GM23338 (cell line): ENCODE measurements around the gene KRTAP10-12. TPM values are rescaled to one million over a fixed set of nuclear protein-coding genes. Genes with fewer than 3 reads are reported as not detected.

ENCODE experiments used
- ATAC-seq: fragments of 200-7000 bp; cut with Tn5 transposase; 3 replicates; pipeline ENCODE4 v1.9.1; 2020
- DNase-seq: peaks from one replicate; pipeline ENCODE4 v3.0.0-alpha.2; 2015; ENCODE audit warnings: low spot score
- H2AFZ ChIP-seq: fragments of 200-600 bp; sonication (generic); 2 replicates; pipeline ENCODE4 v1.8.0; 2016; ENCODE audit warnings: antibody characterized with exemption, mild to moderate bottlenecking, moderate library complexity
- H3F3A ChIP-seq: fragments of 200-600 bp; sonication (generic); replicated peaks from 2 replicates; pipeline ENCODE4 v1.8.0; 2017; ENCODE audit warnings: antibody characterized with exemption, mixed run types, low read depth
- H3K27ac ChIP-seq: fragments of 200-600 bp; sonication (generic); 2 replicates; pipeline ENCODE4 v1.6.1; 2016; ENCODE audit warnings: low read depth
- H3K27me3 ChIP-seq: fragments of 200-600 bp; sonication (generic); 2 replicates; pipeline ENCODE4 v1.8.0; 2016; ENCODE audit warnings: mild to moderate bottlenecking, mixed run types, moderate library complexity; ENCODE audit not compliant: insufficient read depth
- H3K36me3 ChIP-seq: fragments of 200-600 bp; sonication (generic); 2 replicates; pipeline ENCODE4 v1.8.0; 2016; ENCODE audit warnings: mild to moderate bottlenecking; ENCODE audit not compliant: insufficient read depth
- H3K4me1 ChIP-seq: fragments of 200-600 bp; sonication (generic); 2 replicates; pipeline ENCODE4 v1.8.0; 2016; ENCODE audit warnings: mild to moderate bottlenecking, moderate library complexity; ENCODE audit not compliant: insufficient read depth
- H3K4me2 ChIP-seq: fragments of 200-600 bp; sonication (generic); 2 replicates; pipeline ENCODE4 v1.7.1; 2017; ENCODE audit warnings: mixed run types
- H3K4me3 ChIP-seq: fragments of 200-600 bp; sonication (generic); 2 replicates; pipeline ENCODE4 v1.6.1; 2016; ENCODE audit warnings: mixed run types
- H3K79me2 ChIP-seq: fragments of 200-600 bp; sonication (generic); replicated peaks from 2 replicates; pipeline ENCODE4 v1.8.0; 2017; ENCODE audit warnings: mild to moderate bottlenecking; ENCODE audit not compliant: insufficient read depth
- H3K9me2 ChIP-seq: fragments of 200-600 bp; sonication (generic); 2 replicates; pipeline ENCODE4 v1.8.0; 2017; ENCODE audit not compliant: insufficient read depth
- H4K20me1 ChIP-seq: fragments of 200-600 bp; sonication (generic); replicated peaks from 2 replicates; pipeline ENCODE4 v1.8.0; 2017; ENCODE audit warnings: mild to moderate bottlenecking; ENCODE audit not compliant: insufficient read depth
- H3K27ac Mint-ChIP-seq: 2 replicates; pipeline ENCODE4 v1.8.0; 2020; ENCODE audit warnings: inconsistent platforms, mild to moderate bottlenecking, moderate library complexity, mixed read lengths
- H3K27me3 Mint-ChIP-seq: 3 replicates; pipeline ENCODE4 v1.8.0; 2022; ENCODE audit warnings: low read depth, mild to moderate bottlenecking, moderate library complexity, mixed read lengths, inconsistent platforms; ENCODE audit not compliant: insufficient read depth, poor library complexity
- H3K36me3 Mint-ChIP-seq: 3 replicates; pipeline ENCODE4 v1.8.0; 2021; ENCODE audit warnings: low read depth, mild to moderate bottlenecking, inconsistent platforms, moderate library complexity, mixed read lengths
- H3K4me1 Mint-ChIP-seq: 3 replicates; pipeline ENCODE4 v1.8.0; 2020; ENCODE audit warnings: mild to moderate bottlenecking, inconsistent platforms, mixed read lengths
- H3K4me3 Mint-ChIP-seq: 3 replicates; pipeline ENCODE4 v1.8.0; 2021; ENCODE audit warnings: moderate library complexity, mild to moderate bottlenecking, inconsistent platforms, mixed read lengths
- H3K9me3 Mint-ChIP-seq: 3 replicates; pipeline ENCODE4 v1.8.0; 2020; ENCODE audit warnings: moderate library complexity, mild to moderate bottlenecking, inconsistent platforms, mixed read lengths
- CREB1 ChIP-seq: fragments of 250-450 bp; sonication (Bioruptor Pico); IDR thresholded peaks from 2 replicates; pipeline ENCODE4 v1.5.0; 2020; ENCODE audit warnings: low read depth, mild to moderate bottlenecking, moderate library complexity
- EZH2 ChIP-seq: fragments of 200-600 bp; sonication (generic); IDR thresholded peaks from one replicate; pipeline ENCODE4 v1.8.0; 2017; ENCODE audit warnings: antibody characterized with exemption, mild to moderate bottlenecking, low read depth; ENCODE audit not compliant: unreplicated experiment
- EZH2phosphoT487 ChIP-seq: fragments of 200-600 bp; sonication (generic); IDR thresholded peaks from one replicate; pipeline ENCODE4 v1.8.1; 2018; ENCODE audit warnings: antibody characterized with exemption; ENCODE audit not compliant: unreplicated experiment
- JUNB ChIP-seq: IDR thresholded peaks from one replicate; pipeline ENCODE4 v1.6.1; 2016; ENCODE audit warnings: antibody characterized with exemption; ENCODE audit not compliant: unreplicated experiment
- NANOG ChIP-seq: IDR thresholded peaks from 2 replicates; pipeline ENCODE4 v1.6.1; 2016; ENCODE audit warnings: antibody characterized with exemption, borderline replicate concordance
- POLR2AphosphoS5 ChIP-seq: IDR thresholded peaks from 2 replicates; pipeline ENCODE4 v1.6.1; 2016; ENCODE audit warnings: antibody characterized with exemption, low read depth
- STAT1 ChIP-seq: IDR thresholded peaks from one replicate; pipeline ENCODE4 v1.6.1; 2016; ENCODE audit warnings: antibody characterized with exemption; ENCODE audit not compliant: unreplicated experiment
- ZNF114 ChIP-seq: fragments of 250-450 bp; sonication (Bioruptor Pico); IDR thresholded peaks from 2 replicates; pipeline ENCODE4 v1.5.0; 2020; ENCODE audit warnings: mild to moderate bottlenecking, moderate library complexity
- ZNF331 ChIP-seq: fragments of 250-450 bp; sonication (Bioruptor Pico); IDR thresholded peaks from 2 replicates; pipeline ENCODE4 v1.5.0; 2020; ENCODE audit warnings: low read depth, mild to moderate bottlenecking, moderate library complexity
- polyA plus RNA-seq: library from polyadenylated mRNA; unstranded; fragments of >200 nt; fragmentation: Nextera tagmentation; extraction: Ambion mirVana; gene quantifications from 2 replicates; pipeline ENCODE4 v1.2.1, GENCODE V29; 2016
- total RNA-seq: library from RNA; depleted of rRNA; stranded (reverse); fragments of >200 nt; shearing (Covaris generic); gene quantifications from 2 replicates; pipeline ENCODE4 v1.2.3, GENCODE V29; 2014
- TF ChIP-seq, protein P1 (sequence below): fragments of 250-450 bp; sonication (Bioruptor Pico); IDR thresholded peaks from 2 replicates; pipeline ENCODE4 v1.5.0; 2020; ENCODE audit warnings: mild to moderate bottlenecking, moderate library complexity
- TF ChIP-seq, protein P2 (sequence below): IDR thresholded peaks from 2 replicates; pipeline ENCODE4 v1.6.1; 2016; ENCODE audit warnings: antibody characterized with exemption
- TF ChIP-seq, protein P3 (sequence below), 2 experiments: fragments of 200-600 bp in 1 of 2; sonication (generic) in 1 of 2; conservative IDR thresholded peaks; 2 replicates each; pipeline versions ENCODE4 v1.5.1 to v1.6.1; 2016 to 2017; ENCODE audit warnings: antibody characterized with exemption in 2 of 2, low read depth in 2 of 2, mild to moderate bottlenecking in 2 of 2, moderate library complexity in 1 of 2
- TF ChIP-seq, protein P4 (sequence below): IDR thresholded peaks from one replicate; pipeline ENCODE4 v1.6.1; 2018; ENCODE audit warnings: antibody characterized with exemption; ENCODE audit not compliant: unreplicated experiment

The KRTAP10-12 gene
- total and polyA plus RNA-seq, 2 experiments from 2014 or later, result not detected

DNA sequence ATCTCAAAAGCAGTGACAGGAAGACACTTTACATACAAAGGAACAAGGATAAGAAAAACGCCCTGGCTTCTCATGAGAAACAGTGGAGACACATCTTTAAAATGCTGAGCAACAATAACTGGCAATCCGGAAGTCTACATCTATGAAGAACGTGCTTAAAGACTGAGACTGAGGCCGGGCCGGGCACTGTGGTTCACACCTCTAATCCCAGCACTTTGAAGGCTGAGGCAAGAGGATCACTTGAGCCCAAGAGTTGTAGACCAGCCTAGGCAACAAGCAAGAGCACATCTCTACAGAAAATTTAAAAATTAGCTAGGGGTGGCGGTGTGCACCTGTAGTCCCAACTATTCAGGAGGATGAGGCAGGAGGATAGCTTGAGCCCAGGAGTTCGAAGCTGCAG lies 12.9 kb upstream of the KRTAP10-12 start:
- Mint-ChIP-seq H3K36me3 (no peaks in the 10 kb centered on the region), H3K4me1 (peaks cover 24% of the 10 kb centered on the region), H3K27ac (no peak overlapping the region), H3K27me3 (peaks cover 16% of the 10 kb centered on the region), H3K9me3 (no peaks in the 10 kb centered on the region; the same call in none of the 3 replicates), H3K4me3 (no peak overlapping the region)
- H3K27ac ChIP-seq, result no peak overlapping the region
- TF ChIP-seq JUNB (no peak), ZNF331 (CRISPR knock-in tag) (no peak), STAT1 (no peak), POLR2AphosphoS5 (no peak), CREB1 (CRISPR knock-in tag) (no peak), NANOG (no peak), ZNF114 (no peak), EZH2phosphoT487 (no peak), EZH2 (no peak)
- TF ChIP-seq, protein P1, sequence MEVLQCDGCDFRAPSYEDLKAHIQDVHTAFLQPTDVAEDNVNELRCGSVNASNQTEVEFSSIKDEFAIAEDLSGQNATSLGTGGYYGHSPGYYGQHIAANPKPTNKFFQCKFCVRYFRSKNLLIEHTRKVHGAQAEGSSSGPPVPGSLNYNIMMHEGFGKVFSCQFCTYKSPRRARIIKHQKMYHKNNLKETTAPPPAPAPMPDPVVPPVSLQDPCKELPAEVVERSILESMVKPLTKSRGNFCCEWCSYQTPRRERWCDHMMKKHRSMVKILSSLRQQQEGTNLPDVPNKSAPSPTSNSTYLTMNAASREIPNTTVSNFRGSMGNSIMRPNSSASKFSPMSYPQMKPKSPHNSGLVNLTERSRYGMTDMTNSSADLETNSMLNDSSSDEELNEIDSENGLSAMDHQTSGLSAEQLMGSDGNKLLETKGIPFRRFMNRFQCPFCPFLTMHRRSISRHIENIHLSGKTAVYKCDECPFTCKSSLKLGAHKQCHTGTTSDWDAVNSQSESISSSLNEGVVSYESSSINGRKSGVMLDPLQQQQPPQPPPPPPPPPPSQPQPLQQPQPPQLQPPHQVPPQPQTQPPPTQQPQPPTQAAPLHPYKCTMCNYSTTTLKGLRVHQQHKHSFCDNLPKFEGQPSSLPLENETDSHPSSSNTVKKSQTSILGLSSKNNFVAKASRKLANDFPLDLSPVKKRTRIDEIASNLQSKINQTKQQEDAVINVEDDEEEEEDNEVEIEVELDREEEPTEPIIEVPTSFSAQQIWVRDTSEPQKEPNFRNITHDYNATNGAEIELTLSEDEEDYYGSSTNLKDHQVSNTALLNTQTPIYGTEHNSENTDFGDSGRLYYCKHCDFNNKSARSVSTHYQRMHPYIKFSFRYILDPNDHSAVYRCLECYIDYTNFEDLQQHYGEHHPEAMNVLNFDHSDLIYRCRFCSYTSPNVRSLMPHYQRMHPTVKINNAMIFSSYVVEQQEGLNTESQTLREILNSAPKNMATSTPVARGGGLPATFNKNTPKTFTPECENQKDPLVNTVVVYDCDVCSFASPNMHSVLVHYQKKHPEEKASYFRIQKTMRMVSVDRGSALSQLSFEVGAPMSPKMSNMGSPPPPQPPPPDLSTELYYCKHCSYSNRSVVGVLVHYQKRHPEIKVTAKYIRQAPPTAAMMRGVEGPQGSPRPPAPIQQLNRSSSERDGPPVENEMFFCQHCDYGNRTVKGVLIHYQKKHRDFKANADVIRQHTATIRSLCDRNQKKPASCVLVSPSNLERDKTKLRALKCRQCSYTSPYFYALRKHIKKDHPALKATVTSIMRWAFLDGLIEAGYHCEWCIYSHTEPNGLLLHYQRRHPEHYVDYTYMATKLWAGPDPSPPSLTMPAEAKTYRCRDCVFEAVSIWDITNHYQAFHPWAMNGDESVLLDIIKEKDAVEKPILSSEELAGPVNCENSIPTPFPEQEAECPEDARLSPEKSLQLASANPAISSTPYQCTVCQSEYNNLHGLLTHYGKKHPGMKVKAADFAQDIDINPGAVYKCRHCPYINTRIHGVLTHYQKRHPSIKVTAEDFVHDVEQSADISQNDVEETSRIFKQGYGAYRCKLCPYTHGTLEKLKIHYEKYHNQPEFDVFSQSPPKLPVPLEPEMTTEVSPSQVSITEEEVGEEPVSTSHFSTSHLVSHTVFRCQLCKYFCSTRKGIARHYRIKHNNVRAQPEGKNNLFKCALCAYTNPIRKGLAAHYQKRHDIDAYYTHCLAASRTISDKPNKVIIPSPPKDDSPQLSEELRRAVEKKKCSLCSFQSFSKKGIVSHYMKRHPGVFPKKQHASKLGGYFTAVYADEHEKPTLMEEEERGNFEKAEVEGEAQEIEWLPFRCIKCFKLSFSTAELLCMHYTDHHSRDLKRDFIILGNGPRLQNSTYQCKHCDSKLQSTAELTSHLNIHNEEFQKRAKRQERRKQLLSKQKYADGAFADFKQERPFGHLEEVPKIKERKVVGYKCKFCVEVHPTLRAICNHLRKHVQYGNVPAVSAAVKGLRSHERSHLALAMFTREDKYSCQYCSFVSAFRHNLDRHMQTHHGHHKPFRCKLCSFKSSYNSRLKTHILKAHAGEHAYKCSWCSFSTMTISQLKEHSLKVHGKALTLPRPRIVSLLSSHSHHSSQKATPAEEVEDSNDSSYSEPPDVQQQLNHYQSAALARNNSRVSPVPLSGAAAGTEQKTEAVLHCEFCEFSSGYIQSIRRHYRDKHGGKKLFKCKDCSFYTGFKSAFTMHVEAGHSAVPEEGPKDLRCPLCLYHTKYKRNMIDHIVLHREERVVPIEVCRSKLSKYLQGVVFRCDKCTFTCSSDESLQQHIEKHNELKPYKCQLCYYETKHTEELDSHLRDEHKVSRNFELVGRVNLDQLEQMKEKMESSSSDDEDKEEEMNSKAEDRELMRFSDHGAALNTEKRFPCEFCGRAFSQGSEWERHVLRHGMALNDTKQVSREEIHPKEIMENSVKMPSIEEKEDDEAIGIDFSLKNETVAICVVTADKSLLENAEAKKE (CRISPR knock-in tag), result no peak
- TF ChIP-seq, protein P2, sequence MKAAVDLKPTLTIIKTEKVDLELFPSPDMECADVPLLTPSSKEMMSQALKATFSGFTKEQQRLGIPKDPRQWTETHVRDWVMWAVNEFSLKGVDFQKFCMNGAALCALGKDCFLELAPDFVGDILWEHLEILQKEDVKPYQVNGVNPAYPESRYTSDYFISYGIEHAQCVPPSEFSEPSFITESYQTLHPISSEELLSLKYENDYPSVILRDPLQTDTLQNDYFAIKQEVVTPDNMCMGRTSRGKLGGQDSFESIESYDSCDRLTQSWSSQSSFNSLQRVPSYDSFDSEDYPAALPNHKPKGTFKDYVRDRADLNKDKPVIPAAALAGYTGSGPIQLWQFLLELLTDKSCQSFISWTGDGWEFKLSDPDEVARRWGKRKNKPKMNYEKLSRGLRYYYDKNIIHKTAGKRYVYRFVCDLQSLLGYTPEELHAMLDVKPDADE, result no peak
- TF ChIP-seq, protein P3, sequence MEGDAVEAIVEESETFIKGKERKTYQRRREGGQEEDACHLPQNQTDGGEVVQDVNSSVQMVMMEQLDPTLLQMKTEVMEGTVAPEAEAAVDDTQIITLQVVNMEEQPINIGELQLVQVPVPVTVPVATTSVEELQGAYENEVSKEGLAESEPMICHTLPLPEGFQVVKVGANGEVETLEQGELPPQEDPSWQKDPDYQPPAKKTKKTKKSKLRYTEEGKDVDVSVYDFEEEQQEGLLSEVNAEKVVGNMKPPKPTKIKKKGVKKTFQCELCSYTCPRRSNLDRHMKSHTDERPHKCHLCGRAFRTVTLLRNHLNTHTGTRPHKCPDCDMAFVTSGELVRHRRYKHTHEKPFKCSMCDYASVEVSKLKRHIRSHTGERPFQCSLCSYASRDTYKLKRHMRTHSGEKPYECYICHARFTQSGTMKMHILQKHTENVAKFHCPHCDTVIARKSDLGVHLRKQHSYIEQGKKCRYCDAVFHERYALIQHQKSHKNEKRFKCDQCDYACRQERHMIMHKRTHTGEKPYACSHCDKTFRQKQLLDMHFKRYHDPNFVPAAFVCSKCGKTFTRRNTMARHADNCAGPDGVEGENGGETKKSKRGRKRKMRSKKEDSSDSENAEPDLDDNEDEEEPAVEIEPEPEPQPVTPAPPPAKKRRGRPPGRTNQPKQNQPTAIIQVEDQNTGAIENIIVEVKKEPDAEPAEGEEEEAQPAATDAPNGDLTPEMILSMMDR (conservative IDR thresholded peaks at IDR 0.05; ENCODE audit: low read depth in 2 of 2), result no peak
- TF ChIP-seq, protein P4, sequence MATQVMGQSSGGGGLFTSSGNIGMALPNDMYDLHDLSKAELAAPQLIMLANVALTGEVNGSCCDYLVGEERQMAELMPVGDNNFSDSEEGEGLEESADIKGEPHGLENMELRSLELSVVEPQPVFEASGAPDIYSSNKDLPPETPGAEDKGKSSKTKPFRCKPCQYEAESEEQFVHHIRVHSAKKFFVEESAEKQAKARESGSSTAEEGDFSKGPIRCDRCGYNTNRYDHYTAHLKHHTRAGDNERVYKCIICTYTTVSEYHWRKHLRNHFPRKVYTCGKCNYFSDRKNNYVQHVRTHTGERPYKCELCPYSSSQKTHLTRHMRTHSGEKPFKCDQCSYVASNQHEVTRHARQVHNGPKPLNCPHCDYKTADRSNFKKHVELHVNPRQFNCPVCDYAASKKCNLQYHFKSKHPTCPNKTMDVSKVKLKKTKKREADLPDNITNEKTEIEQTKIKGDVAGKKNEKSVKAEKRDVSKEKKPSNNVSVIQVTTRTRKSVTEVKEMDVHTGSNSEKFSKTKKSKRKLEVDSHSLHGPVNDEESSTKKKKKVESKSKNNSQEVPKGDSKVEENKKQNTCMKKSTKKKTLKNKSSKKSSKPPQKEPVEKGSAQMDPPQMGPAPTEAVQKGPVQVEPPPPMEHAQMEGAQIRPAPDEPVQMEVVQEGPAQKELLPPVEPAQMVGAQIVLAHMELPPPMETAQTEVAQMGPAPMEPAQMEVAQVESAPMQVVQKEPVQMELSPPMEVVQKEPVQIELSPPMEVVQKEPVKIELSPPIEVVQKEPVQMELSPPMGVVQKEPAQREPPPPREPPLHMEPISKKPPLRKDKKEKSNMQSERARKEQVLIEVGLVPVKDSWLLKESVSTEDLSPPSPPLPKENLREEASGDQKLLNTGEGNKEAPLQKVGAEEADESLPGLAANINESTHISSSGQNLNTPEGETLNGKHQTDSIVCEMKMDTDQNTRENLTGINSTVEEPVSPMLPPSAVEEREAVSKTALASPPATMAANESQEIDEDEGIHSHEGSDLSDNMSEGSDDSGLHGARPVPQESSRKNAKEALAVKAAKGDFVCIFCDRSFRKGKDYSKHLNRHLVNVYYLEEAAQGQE, result no peak
- no peak overlapping the region for H3K4me3 ChIP-seq
- H3K9me2 ChIP-seq, result no peaks in the 10 kb centered on the region
- no peak for DNase-seq
- no peak overlapping the region for H2AFZ ChIP-seq
- no peaks in the 10 kb centered on the region for H3K27me3 ChIP-seq
- ATAC-seq, result no peak
- peaks cover 6% of the 10 kb centered on the region for H3K4me1 ChIP-seq
- H3K79me2 ChIP-seq, result no peaks in the 10 kb centered on the region
- H3F3A ChIP-seq, result 0 out of 2 replicates have a peak, but pooled peaks cover 4% of the 10 kb centered on the region
- H3K36me3 ChIP-seq, result no peaks in the 10 kb centered on the region
- H4K20me1 ChIP-seq, result no peaks in the 10 kb centered on the region
- H3K4me2 ChIP-seq, result no peak overlapping the region
